GM18498 (cell line): ENCODE data around the gene EVC2.
"Not testable (repeated sequence)": the region's sequence is repeated elsewhere in the genome, so short reads cannot be mapped to it uniquely, and the experiment has no call there.

Source experiments
- ATAC-seq: cut with Tn5 transposase; IDR thresholded peaks from one replicate; pipeline ENCODE4 v1.9.1; 2021; ENCODE audit warnings: mild to moderate bottlenecking, moderate library complexity; ENCODE audit not compliant: unreplicated experiment

EVC2 gene

DNA sequence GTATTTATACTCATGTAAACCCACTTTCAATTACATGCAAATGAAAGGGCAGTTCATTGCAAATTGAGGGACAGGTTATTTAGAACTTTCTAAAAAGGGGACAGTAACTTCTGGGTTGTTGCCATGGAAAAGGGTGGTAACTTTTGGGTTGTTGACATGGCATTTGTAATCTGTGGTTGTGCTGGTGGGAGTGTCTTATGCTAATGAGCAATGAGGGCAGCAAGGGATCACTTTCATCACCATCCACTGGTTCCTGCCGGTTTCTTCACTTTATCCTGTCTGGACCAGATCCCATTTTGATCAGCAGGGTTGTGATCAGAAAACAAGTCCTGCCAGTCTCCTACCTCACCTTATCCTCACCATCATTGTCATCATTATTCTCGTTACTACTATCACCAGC is 34.6 kb upstream of the EVC2 start:
- no peak for ATAC-seq

DNA sequence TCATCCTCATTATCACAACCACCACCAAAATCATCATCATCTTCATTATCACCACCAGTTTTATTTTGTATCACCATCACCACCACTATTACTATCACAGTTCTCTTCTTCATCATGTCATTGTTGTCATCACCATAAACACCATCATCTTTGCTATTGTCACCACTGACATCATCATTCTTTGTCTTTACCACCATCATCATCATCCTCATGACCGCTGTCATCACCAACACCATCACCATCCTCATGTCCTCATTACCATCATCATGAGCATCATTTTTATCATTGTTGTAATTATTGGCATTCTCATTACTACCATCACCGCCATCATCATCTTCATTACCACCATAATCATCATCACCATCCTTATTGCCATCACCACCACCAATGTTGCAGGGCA is 34.0 kb upstream of the EVC2 start:
- ATAC-seq = no peak

DNA sequence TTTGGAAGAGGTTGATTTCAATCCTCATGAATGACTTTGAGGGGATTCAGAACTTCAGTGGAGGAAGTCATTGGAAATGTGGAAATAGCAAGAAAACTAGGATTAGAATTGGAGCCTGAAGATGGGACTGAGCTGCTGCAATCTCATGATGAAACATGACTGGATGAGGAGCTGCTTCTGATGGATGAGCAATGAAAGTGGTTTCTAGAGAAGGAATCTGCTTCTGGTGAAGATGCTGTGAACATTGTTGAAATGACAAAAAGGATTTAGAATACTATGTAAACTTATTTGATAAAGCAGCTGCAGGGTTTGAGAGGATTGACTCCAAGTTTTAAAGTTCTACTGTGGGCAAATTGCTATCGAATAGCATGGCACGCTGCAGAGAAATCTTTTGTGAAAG is 29.7 kb upstream of the EVC2 start:
- ATAC-seq = no peak

DNA sequence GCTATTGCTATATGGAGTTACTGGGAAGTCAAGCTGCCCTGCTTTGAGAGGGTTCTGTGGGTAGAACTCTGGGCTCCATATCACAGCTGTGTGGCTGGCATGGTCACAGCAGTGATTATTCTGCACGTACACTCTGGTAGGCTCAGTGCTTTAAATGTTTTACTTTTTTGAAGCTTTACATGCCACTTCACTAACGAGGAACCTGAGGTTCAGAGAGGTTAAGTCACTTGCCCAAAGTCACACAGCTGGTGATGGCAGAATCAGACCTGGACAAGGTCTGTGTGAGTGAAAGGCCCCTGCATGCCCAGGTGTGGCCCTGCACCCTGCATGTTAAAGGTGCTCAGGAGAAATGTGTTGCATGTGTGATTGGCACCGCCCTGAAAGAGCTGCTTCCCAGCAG is 27.1 kb upstream of the EVC2 start:
- ATAC-seq = no peak

DNA sequence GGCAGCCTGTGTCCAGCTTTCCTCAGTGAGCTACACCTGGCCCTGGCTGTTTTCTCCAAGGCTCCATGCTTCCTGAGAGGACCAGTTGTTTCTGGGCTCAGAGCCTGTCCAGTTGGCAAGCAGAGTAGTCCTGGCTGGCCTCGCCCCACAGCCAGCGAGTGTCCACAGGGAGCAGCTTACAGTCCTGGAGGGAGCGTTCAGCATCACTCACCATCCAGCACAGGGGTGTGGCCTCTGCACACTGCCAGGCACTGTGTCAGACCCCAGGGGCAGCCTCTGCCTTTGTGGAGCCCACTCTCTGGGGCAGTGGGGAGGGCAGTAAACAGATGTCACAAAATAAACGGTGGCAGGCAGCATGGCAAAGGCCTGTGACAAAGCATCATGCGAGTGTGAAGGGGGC is 26.5 kb upstream of the EVC2 start:
- no peak for ATAC-seq

DNA sequence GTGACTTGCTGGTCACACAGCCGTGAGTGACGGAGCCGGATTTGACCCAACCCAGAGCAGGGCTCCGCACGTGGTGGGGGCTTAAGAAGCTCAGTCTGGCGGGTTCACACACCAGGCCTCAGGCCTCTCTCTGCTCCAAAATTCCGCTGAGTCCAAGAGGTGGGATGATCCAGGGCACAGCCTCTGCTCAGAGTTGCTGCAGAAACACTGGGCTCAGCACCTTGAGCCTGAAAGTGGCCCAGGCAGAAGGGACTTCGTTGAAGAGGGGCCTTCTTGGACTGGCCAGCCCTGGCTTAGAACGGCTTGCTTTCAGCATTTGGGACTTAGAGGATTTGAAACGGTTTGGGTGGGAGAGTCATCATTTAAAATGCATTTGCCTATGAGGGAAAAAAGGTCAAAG is 23.8 kb upstream of the EVC2 start:
- no peak for ATAC-seq

DNA sequence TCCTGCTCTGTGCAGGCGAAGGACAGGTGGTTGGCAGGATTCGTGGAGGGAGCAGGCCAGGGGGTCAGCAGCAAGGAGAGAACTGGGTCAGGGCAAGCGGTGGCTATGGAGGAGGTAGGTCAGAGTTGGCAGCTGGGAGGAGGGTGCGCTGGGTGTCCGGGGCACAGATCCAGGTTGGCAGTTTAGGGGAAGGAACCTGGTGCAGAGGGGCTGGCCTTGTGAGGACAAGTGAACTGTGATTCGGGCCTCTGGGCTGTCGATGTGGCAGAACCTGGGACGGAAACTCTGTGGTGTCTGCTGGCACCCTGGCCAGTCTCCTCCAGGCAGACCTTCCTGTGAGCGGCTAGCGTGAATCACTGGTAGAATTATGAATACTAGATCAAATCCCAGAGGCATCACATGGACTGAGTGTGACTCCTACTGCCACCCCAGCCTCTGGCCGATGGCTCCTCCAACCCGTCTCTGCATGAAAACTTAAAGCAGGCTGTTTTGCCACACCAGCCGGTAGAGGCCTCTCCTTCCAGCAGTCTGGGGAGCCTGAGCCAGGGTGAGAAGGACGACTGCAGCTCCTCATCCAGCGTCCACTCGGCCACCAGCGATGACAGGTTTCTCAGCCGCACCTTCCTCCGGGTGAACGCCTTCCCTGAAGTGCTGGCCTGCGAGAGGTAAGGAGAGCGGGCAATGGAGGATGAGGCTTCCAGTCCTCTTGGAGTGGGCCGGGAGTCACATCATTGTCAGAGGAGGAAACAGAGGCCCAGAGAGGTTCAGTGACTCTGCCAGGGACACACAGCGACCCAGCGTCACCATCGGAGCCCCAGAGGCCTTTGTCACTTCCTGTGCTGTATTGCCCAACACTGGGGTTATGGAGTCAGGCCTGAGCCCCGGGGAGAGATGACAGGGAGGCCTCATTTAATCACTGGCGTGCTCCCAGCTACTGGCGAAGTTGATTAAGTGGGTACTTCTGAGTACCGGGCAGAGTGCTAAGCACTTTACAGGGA is 22.9 kb upstream of the EVC2 start:
- no peak for ATAC-seq

DNA sequence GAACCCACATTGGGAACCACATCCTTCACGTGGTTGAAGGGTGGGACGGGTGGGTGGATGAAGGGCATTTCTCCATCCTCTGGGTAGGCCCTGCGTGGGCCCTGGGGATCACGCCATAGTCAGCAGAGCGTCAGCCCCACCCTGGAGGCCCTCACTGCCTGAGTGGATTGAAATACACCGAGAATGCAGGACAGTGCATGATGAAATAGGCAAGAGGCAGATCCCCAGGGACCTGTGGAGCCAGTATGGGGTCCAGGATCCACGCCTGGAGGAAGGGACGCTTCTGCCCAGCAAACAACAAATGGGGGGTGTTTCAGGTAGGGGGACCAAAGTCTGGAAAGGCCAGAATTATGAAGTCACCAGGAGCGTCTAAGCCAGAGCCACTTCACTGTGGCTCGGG is 22.1 kb upstream of the EVC2 start:
- ATAC-seq = no peak

DNA sequence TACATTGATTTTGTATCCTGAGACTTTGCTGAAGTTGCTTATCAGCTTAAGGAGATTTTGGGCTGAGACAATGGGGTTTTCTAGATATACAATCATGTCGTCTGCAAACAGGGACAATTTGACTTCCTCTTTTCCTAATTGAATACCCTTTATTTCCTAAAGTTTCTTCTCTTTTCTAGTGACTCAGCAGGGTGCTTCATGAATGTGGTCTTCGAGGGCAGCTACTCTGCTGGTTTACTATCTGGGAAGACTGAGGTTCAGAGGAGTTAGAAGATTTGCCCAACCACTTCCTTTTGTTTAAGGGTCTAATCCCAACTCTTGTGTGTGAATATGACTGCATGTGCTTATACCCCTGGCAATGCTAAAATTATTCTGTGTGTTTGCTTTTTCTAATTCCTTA is 20.1 kb upstream of the EVC2 start:
- ATAC-seq = not testable (repeated sequence)

DNA sequence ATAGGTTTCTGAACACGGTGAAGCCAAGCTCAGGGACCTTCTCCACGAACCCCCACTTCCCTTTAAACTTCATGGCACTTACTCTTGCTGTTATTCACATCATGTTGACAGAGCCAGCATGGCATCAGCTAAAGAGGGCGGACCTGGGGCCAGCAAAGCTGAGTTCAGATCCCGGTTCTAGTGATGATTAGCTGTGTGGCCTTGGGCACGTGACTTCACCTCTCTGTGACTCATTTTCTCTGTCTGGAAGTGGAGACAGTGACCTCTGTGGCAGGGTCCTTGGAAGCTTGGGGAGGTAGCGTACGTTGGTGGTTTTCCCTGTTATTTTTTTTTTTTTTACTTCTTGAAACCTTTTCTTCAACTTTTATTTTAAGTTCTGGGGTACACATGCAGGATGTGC is 16.0 kb upstream of the EVC2 start:
- no peak for ATAC-seq

DNA sequence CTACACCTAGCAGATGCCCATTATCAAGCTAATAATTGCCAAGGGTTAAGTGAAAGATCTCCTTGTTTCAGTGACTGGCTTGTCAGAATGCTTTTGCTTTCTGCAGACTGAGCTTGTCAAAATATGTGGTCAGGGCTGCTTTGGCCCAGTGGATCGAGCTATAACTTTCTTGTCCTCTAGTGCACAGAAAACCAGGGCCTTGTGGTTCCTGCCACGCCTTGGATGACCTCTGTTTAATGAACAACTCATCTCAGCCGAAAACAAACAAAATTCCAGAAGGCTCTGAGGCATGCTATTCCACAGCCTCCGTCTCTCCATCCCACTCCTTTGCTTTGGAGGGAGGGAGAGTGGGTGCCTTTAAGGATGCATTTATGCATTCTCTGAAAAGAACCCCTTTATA is 14.0 kb upstream of the EVC2 start:
- no peak for ATAC-seq

DNA sequence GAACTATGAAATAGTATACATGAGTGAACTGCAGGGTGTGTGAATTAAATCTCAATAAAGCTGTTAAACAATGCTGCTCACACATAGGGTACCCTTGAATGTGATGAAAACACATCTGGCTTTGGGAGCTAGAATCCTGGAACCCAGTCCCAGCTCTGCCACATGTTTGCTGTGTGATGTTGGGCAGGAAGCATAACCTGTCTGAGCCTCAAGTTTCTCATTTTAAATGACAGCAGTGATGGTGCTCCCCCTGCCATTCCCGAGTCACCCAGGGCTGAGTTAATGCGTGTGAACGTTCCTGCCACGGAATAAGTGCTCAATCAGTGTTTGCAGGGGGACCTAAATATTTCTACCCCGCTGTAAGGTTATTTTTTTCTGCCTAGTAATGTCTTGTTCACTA is 13.6 kb upstream of the EVC2 start:
- ATAC-seq = no peak

DNA sequence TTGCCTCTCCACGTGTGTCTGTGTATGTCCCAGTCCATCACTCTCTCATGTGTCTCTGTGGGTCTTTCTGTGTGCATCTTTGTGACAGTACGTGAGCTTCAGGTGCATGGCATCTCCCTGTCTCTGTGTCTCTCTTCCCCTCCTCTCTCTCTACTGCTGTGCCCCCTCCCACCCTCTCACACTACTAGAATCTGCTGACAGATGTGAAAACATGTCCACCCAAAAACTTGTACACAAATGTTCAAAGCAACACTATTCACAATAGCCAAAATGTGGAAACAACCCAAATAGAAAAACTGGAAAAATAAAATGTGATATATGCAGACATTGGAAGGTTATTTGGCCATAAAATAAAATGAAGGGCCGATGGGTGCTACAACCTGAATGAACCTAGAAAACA is 12.6 kb upstream of the EVC2 start:
- no peak for ATAC-seq

DNA sequence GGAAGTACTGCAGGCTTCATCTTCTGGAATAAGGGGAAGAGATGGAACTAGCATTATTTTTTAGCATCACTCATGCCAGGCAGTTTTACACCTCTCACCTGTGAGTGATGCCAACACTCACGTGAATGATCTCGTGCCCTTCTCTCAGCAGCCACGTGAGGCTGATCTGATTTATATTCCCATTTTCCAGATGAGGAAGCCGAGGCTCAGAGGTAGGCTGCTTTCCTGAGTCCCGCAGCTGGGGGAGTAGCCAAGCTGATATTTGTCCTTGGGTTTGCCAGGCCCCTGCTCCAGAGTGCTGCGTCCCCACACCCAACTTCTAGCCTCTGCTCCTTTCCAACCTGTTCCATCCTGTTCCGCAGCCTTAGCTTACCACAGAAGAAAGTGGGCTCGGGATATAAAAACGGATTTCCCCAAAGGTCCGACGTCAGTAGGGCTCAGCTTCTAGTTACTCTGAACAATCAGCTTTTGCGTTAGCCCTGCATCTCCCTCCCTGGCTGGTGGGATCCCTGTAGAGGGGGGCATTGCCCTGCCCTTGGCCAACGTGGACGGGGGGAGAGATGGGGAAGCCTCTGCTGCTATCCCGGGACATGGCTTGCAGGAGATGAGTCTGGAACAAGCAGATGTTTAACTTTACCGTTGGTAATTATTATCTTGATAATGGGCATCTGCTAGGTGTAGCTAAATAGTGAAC is 11.9 kb upstream of the EVC2 start:
- ATAC-seq = no peak

DNA sequence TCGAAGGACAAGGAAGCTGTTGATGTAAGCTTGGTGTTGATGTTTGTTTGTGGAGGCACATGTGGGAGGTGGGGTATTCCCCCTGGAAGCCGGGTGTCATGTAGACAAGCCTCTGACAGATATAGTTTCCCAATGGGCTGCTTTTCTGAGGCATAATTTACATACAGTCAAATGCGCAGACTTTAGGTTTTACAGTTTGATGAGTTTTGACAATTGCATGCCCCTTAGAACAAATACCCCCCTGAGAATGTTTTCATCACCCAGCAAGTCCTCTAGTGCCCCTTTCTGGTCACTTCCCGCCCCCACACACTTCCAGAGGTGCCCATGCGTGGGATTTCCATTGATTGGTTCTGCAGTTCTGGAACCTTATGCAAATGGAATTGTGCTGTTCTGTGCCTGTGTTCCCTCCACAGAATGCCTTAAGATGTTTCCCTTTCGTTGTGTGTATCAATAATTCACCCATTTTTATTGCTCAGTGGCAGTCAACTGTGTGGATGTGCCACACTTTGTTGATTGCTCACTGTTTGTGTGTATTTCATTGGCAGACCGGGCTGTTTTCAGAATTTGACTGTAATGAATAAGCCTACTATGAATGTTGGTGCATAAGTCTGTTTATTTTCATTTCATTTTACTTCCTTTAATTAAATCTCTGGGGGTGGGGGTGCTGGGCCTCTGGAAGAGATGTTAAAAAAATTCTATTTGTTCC is 11.1 kb upstream of the EVC2 start:
- ATAC-seq = no peak

DNA sequence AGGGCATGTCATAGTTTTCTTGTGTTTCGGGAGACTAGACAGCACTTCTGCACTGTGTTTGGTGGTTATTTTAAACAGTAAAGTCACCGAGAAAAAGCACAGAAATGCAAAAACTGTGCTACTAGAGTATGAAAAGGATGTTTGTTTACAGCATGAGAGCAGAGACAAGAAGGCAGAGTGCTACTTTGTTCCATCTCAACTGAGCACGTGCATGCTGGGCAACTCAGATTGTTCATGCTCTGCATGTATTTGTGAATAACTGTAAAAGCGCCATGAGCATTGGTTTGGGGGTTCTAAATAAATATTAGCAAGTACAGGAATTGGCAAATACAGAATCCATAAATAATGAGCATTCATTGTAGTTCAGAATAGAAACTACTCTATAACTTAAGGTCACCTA is 10.1 kb upstream of the EVC2 start:
- ATAC-seq = no peak

DNA sequence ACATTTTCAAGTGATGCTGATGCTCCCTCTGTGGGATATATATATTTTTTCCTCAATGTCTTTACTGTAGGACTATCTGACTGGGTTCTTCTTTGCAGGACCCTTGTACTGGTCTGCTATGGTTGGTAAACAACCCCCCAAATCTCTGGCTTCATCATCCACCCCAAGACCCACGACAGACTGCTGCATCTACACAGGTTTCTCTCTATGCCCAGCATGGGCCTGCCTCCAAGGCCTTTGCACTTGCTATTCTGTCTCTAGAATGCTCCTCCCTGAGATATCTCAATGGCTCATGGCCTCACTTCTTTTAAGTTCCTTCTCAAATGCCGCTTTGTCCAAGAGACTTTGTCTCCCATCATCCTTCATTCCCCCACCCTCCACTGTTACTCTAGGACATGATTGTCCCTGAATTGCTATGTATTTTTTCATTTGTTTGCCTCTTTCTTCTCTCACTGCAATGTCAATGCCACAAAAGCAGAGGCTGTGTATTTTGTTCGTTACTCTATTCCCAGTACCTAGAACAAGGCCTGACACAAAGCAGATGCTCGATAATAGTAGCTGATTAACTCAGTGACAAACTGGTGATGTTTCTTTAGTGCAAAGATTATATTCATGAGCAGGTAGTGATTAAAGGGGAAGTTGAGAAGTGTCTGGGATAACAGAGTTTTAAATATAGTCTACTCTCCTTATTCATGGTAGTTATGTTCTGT is 9.2 kb upstream of the EVC2 start:
- ATAC-seq = no peak

DNA sequence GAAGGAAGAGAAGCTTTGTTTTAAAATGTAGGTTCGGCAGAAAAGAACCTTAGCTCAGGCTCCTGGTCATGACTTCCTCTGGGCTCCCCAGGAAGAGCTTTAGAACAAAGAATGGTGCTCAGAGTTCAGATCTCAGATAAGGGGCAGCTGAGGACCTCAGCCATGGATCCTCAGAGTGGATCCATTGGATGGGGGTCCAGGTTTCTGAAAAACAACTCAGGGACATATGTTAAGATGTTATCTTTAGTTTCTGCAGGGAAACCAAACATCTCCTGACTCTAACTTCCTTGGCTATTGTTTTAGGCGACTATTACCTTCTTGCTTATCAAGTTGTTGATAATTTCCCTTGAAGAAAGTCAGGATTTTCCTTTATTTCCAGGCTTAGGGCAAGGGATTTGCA is 8.0 kb upstream of the EVC2 start:
- no peak for ATAC-seq

DNA sequence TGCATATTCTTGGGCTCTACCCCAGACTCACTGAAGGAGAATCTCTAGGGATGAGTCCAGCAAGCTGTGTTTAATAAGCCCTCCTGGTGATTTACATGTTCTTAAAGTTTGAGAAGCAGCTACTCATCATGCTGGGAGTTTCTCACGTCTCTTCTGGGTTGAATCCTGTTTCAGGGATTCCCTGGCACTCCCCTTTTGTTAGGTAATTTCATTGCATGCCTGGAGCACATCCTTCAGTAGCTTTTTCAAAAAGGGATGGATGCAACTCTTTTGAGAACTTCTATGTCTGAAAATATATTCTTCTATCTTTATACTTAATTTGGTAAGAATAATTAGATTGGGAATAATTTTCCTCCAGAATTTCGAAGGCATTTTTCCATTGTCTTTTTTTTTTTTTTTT is 7.0 kb upstream of the EVC2 start:
- no peak for ATAC-seq

DNA sequence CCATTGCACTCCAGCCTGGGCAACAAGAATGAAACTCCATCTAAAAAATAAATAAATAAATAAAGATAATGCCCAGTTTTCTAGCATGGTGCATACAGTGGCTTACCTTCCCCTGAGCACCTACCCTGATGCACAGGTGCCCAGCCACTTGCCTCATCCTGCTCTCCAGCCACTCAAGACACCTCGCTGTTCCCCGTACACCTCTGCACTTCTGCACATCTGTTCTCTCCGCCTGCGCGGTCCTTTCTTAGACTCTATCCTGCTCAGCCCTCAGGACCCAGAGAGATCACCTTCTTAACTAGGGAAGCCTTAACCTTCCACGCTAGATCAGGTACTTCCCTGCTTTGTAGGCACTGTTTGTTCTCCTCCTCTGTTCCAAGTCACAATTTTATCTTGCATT is 5.5 kb upstream of the EVC2 start:
- no peak for ATAC-seq

DNA sequence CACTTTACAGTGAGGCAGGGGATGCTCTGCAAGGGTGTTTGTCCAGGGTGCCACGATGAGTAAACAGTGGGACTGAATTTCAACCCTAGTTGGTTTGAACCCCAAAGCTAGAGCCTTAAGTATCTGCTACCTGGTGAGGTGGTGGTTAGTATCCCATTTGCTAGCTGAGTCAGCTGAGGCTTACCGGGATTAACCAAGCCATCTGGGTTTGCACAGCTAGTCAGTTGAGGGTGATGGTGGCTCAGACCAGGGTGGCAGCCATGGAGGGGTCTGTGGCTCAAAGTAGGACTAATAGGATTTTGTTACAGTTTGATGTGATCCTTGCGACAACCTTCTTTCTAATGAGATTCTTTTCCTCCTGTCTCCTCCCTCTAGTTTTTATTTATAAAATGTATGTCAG is 4.6 kb upstream of the EVC2 start:
- no peak for ATAC-seq
